HCT116 (cell line): ENCODE measurements around the gene SECTM1. TPM values are rescaled to one million over a fixed set of nuclear protein-coding genes. Genes with fewer than 3 reads are reported as not detected.

ENCODE experiments used
- ATAC-seq: fragments of 200-7000 bp; cut with Tn5 transposase; 2 replicates; pipeline ENCODE4 v1.9.1; 2020; ENCODE audit warnings: mild to moderate bottlenecking, moderate library complexity
- BruUV-seq: library from RNA; stranded (reverse); fragments of 400-500 nt; replicated peaks from 2 replicates; lab custom pipeline; 2021; lab: Mats Ljungman, UMichigan
- CTCF ChIA-PET: fragments of 300-600 bp; sonication (Branson Sonifier 250); formaldehyde crosslinking; loops from one replicate; lab custom pipeline; 2021; ENCODE audit warnings: antibody characterized with exemption; lab: Charles Lee
- POLR2A ChIA-PET: fragments of 300-600, 350-600 bp; sonication (Branson Sonifier 250); formaldehyde crosslinking; loops from one replicate; lab custom pipeline; 2021; ENCODE audit warnings: antibody characterized with exemption; lab: Charles Lee
- RAD21 ChIA-PET, 2 experiments: fragments of 300-600 bp; sonication (Branson Sonifier 250); formaldehyde crosslinking; loops; one replicate each; lab custom pipeline; 2023; ENCODE audit warnings: low total read pairs in 2 of 2; ENCODE audit not compliant: uncharacterized antibody in 2 of 2, unreplicated experiment in 2 of 2, low non-redundant PET in 1 of 2; lab: Charles Lee
- DNase-seq: peaks from one replicate; pipeline ENCODE4 v3.0.0-alpha.2; 2010; ENCODE audit warnings: low read depth, low spot score
- H2AFZ ChIP-seq: fragments of 200-600 bp; shearing (Covaris generic), sonication (generic); 2 replicates; pipeline ENCODE4 v1.6.1; 2017; ENCODE audit warnings: low read depth, mixed run types, mixed read lengths, antibody characterized with exemption, low read length; ENCODE audit not compliant: poor library complexity, severe bottlenecking
- H3K27ac ChIP-seq: 2 replicates; pipeline ENCODE4 v1.5.1; 2012; ENCODE audit warnings: low read depth, low read length
- H3K27me3 ChIP-seq: fragments of 200-600 bp; sonication (generic); 2 replicates; pipeline ENCODE4 v1.6.1; 2016; ENCODE audit warnings: mixed run types, low read length, mixed read lengths; ENCODE audit not compliant: insufficient read depth
- H3K36me3 ChIP-seq, 2 experiments: fragments of 200-500 bp in 1 of 2; fragments of 200-600 bp in 1 of 2; sonication (Bioruptor generic) in 1 of 2; sonication (generic) in 1 of 2; 2 replicates each; pipeline versions ENCODE4 v1.5.1 to v1.6.1; 2014 to 2016; ENCODE audit warnings: low read length in 2 of 2, inconsistent platforms in 1 of 2, mixed read lengths in 1 of 2, mixed run types in 1 of 2; ENCODE audit not compliant: insufficient read depth in 2 of 2, control insufficient read depth in 1 of 2
- H3K4me1 ChIP-seq, 2 experiments: fragments of 200-600 bp in 1 of 2; sonication (generic) in 1 of 2; 2 replicates each; pipeline versions ENCODE4 v1.5.1 to v1.6.1; 2012 to 2017; ENCODE audit warnings: low read length in 2 of 2, inconsistent platforms in 1 of 2, mild to moderate bottlenecking in 1 of 2, mixed read lengths in 1 of 2, mixed run types in 1 of 2, moderate library complexity in 1 of 2; ENCODE audit not compliant: insufficient read depth in 2 of 2, control insufficient read depth in 1 of 2
- H3K4me2 ChIP-seq: fragments of 200-600 bp; sonication (generic); 2 replicates; pipeline ENCODE4 v1.6.1; 2017; ENCODE audit warnings: mixed run types, low read length, mixed read lengths
- H3K4me3 ChIP-seq, 2 experiments: fragments of 200-600 bp in 1 of 2; sonication (generic) in 1 of 2; replicated peaks in 1 of 2; 2 replicates each; pipeline ENCODE4 v1.5.1; 2011 to 2016; ENCODE audit warnings: low read length in 2 of 2, control low read depth in 1 of 2, low read depth in 1 of 2, mild to moderate bottlenecking in 1 of 2, mixed read lengths in 1 of 2, mixed run types in 1 of 2
- H3K79me2 ChIP-seq: fragments of 200-600 bp; sonication (generic); 2 replicates; pipeline ENCODE4 v1.6.1; 2017; ENCODE audit warnings: mild to moderate bottlenecking, mixed run types, low read length, moderate library complexity, mixed read lengths; ENCODE audit not compliant: insufficient read depth
- H3K9ac ChIP-seq: fragments of 200-600 bp; sonication (generic); 2 replicates; pipeline ENCODE4 v1.6.1; 2016; ENCODE audit warnings: low read length, mixed read lengths
- H3K9me2 ChIP-seq: fragments of 200-600 bp; sonication (generic), shearing (Covaris generic); 2 replicates; pipeline ENCODE4 v1.6.1; 2017; ENCODE audit warnings: mixed run types, mild to moderate bottlenecking, moderate library complexity; ENCODE audit not compliant: insufficient read depth
- H3K9me3 ChIP-seq, 2 experiments: fragments of 200-500 bp in 1 of 2; fragments of 200-600 bp in 1 of 2; sonication (Bioruptor generic) in 1 of 2; sonication (generic) in 1 of 2; 2 replicates each; pipeline ENCODE4 v1.6.1; 2014 to 2017; ENCODE audit warnings: low read length in 2 of 2, mixed read lengths in 2 of 2, inconsistent platforms in 1 of 2, low read depth in 1 of 2, mild to moderate bottlenecking in 1 of 2, mixed run types in 1 of 2, moderate library complexity in 1 of 2; ENCODE audit not compliant: control insufficient read depth in 1 of 2, insufficient read depth in 1 of 2
- H4K20me1 ChIP-seq: fragments of 200-600 bp; sonication (generic), shearing (Covaris generic); 2 replicates; pipeline ENCODE4 v1.6.1; 2017; ENCODE audit warnings: mixed run types, mild to moderate bottlenecking, moderate library complexity; ENCODE audit not compliant: insufficient read depth
- ATF3 ChIP-seq: IDR thresholded peaks from 2 replicates; pipeline ENCODE4 v1.6.1; 2012
- CBX3 ChIP-seq: IDR thresholded peaks from 2 replicates; pipeline ENCODE4 v1.6.1; 2012; ENCODE audit warnings: low read depth
- EGR1 ChIP-seq: IDR thresholded peaks from 2 replicates; pipeline ENCODE4 v1.6.1; 2012; ENCODE audit warnings: low read depth
- ELF1 ChIP-seq: IDR thresholded peaks from 2 replicates; pipeline ENCODE4 v1.6.1; 2012; ENCODE audit warnings: low read depth, borderline replicate concordance
- FOSL1 ChIP-seq: IDR thresholded peaks from 2 replicates; pipeline ENCODE4 v1.6.1; 2012; ENCODE audit warnings: low read depth
- POLR2AphosphoS5 ChIP-seq: IDR thresholded peaks from 2 replicates; pipeline ENCODE4 v1.6.1; 2011; ENCODE audit warnings: mild to moderate bottlenecking, low read depth, low read length, moderate library complexity
- RAD21 ChIP-seq: IDR thresholded peaks from 2 replicates; pipeline ENCODE4 v1.6.1; 2012; ENCODE audit warnings: low read depth, mild to moderate bottlenecking
- SIN3A ChIP-seq: IDR thresholded peaks from 2 replicates; pipeline ENCODE4 v1.6.1; 2012; ENCODE audit warnings: low read depth
- SRF ChIP-seq: IDR thresholded peaks from 2 replicates; pipeline ENCODE4 v1.6.1; 2012; ENCODE audit warnings: low read depth
- TCF7L2 ChIP-seq: IDR thresholded peaks from 2 replicates; pipeline ENCODE4 v1.7.0; 2011; ENCODE audit warnings: borderline replicate concordance, inconsistent platforms; ENCODE audit not compliant: insufficient read depth, insufficient read length; ENCODE audit errors: extremely low read depth
- ZFX ChIP-seq: fragments of 450-650 bp; IDR thresholded peaks from 2 replicates; pipeline ENCODE4 v1.6.1; 2017
- intact Hi-C: fragments of 100-400 bp; cut with micrococcal nuclease; formaldehyde crosslinking; loops from 2 replicates; pipeline ENCODE4 v1.10.0; 2022
- total RNA-seq: library from RNA; stranded (reverse); gene quantifications from one replicate; pipeline ENCODE4 v1.2.1, GENCODE V29; 2021; ENCODE audit not compliant: unreplicated experiment
- TF ChIP-seq, protein P1 (sequence below): IDR thresholded peaks from 2 replicates; pipeline ENCODE4 v1.6.1; 2011; ENCODE audit warnings: mild to moderate bottlenecking, low read length, moderate library complexity; ENCODE audit not compliant: insufficient replicate concordance; ENCODE audit errors: extremely low read depth
- TF ChIP-seq, protein P2 (sequence below): IDR thresholded peaks from 2 replicates; pipeline ENCODE4 v1.6.1; 2012
- TF ChIP-seq, protein P3 (sequence below): IDR thresholded peaks from 2 replicates; pipeline ENCODE4 v1.6.1; 2012; ENCODE audit warnings: low read depth

SECTM1 gene
- total RNA-seq, 1 experiment from 2014 or later: 6.8 TPM

- Histone ChIP-seq H3K36me3 (no peaks in the 10 kb centered on the region), H4K20me1 (no peaks in the 10 kb centered on the region), H3K79me2 (no peaks in the 10 kb centered on the region), H3K27me3 (no peaks in the 10 kb centered on the region), H3K9ac (no peak overlapping the region), H3K4me3 (no peak overlapping the region), H3K4me1 (peaks cover 15 to 19% of the 10 kb centered on the region in 2 experiments), H2AFZ (no peak overlapping the region), H3K9me2 (no peaks in the 10 kb centered on the region), H3K9me3 (no peaks in the 10 kb centered on the region), H3K4me2 (no peak overlapping the region), H3K27ac (no peak overlapping the region)
- TF ChIP-seq FOSL1: no peak
- TF ChIP-seq, protein P1, sequence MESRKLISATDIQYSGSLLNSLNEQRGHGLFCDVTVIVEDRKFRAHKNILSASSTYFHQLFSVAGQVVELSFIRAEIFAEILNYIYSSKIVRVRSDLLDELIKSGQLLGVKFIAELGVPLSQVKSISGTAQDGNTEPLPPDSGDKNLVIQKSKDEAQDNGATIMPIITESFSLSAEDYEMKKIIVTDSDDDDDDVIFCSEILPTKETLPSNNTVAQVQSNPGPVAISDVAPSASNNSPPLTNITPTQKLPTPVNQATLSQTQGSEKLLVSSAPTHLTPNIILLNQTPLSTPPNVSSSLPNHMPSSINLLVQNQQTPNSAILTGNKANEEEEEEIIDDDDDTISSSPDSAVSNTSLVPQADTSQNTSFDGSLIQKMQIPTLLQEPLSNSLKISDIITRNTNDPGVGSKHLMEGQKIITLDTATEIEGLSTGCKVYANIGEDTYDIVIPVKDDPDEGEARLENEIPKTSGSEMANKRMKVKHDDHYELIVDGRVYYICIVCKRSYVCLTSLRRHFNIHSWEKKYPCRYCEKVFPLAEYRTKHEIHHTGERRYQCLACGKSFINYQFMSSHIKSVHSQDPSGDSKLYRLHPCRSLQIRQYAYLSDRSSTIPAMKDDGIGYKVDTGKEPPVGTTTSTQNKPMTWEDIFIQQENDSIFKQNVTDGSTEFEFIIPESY: no peak
- DNase-seq (no peak), ATAC-seq (no peak)
- CTCF ChIA-PET: no interaction called here
- POLR2A ChIA-PET: no interaction called here
- intact Hi-C loops: no loop called here
- RAD21 ChIA-PET: no interaction called here
- no TSS peak for BruUV-seq
Measured at GRCh38 chr17:82369211-82369610, 35.6 kb upstream of the SECTM1 start.

GRCh38 chr17:82367724-82368524 is 34.4 kb upstream of the SECTM1 start:
- peak overlapping the region; percentile 38 to 56 for H3K4me3 ChIP-seq
- CTCF ChIA-PET: interaction anchor here (0.7 kb wide), 1 partner anchor 34 kb away, joined by 3 read pairs; the partner anchor contains the start of gene SECTM1
- TF ChIP-seq SIN3A (no peak), ELF1 (no peak; the same call in 1 of the 2 replicates), RAD21 (no peak), ATF3 (no peak), EGR1 (no peak), POLR2AphosphoS5 (peak; percentile 94), TCF7L2 (peak; percentile 39), ZFX (no peak), SRF (peak; percentile 87), CBX3 (no peak)
- TF ChIP-seq, protein P2, sequence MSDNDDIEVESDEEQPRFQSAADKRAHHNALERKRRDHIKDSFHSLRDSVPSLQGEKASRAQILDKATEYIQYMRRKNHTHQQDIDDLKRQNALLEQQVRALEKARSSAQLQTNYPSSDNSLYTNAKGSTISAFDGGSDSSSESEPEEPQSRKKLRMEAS: no peak
- TF ChIP-seq, protein P3, sequence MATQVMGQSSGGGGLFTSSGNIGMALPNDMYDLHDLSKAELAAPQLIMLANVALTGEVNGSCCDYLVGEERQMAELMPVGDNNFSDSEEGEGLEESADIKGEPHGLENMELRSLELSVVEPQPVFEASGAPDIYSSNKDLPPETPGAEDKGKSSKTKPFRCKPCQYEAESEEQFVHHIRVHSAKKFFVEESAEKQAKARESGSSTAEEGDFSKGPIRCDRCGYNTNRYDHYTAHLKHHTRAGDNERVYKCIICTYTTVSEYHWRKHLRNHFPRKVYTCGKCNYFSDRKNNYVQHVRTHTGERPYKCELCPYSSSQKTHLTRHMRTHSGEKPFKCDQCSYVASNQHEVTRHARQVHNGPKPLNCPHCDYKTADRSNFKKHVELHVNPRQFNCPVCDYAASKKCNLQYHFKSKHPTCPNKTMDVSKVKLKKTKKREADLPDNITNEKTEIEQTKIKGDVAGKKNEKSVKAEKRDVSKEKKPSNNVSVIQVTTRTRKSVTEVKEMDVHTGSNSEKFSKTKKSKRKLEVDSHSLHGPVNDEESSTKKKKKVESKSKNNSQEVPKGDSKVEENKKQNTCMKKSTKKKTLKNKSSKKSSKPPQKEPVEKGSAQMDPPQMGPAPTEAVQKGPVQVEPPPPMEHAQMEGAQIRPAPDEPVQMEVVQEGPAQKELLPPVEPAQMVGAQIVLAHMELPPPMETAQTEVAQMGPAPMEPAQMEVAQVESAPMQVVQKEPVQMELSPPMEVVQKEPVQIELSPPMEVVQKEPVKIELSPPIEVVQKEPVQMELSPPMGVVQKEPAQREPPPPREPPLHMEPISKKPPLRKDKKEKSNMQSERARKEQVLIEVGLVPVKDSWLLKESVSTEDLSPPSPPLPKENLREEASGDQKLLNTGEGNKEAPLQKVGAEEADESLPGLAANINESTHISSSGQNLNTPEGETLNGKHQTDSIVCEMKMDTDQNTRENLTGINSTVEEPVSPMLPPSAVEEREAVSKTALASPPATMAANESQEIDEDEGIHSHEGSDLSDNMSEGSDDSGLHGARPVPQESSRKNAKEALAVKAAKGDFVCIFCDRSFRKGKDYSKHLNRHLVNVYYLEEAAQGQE: no peak

More at GRCh38 chr17:82367724-82368524, 34.4 kb upstream of the SECTM1 start:
- H3K36me3 ChIP-seq: no peaks in the 10 kb centered on the region
- ChIA-PET POLR2A (interaction anchor here (0.9 kb wide), 1 partner anchor 18 kb away, joined by 3 read pairs; no protein-coding TSS in a partner anchor), RAD21 (no interaction called here)
- peaks cover 15 to 19% of the 10 kb centered on the region in 2 experiments for H3K4me1 ChIP-seq
- no peaks in the 10 kb centered on the region for H3K79me2 ChIP-seq
- H4K20me1 ChIP-seq: no peaks in the 10 kb centered on the region
- H3K9ac ChIP-seq: peak overlapping the region; percentile 49
- peak overlapping the region; percentile 56 for H2AFZ ChIP-seq
- peak overlapping the region; percentile 66 for H3K4me2 ChIP-seq
- ATAC-seq (peak; percentile 100), DNase-seq (peak; percentile 98)
- no TSS peak for BruUV-seq
- intact Hi-C loops: no loop called here
- no peaks in the 10 kb centered on the region for H3K9me2 ChIP-seq
- H3K9me3 ChIP-seq: no peaks in the 10 kb centered on the region
- H3K27ac ChIP-seq: peak overlapping the region; percentile 65
- H3K27me3 ChIP-seq: no peaks in the 10 kb centered on the region
